ENCODE measurements around the gene ZBTB20. TPM values are rescaled to one million over a fixed set of nuclear protein-coding genes. Genes with fewer than 3 reads are reported as not detected.
A peak's percentile ranks its signal among the peaks of the same experiment; 100 is the strongest.

Gene ZBTB20
- total and polyA plus RNA-seq, 2 experiments from 2014 or later, result 15.7 to 37.3 TPM

DNA sequence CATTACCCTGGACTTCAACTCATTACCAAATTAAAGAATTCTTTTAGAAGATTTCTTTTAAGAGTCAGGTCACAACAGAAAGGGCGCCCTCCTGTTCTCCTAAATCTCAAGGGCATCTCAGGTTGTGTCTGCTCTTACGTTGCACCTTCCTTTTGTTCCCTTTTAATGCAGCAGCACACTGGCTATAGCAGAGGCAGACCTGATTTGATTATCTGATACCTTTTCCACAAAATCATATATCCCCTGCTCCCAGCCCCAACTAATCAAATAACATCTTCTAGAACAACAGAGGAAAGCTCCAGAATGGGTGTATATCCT, 813.2 kb downstream of the ZBTB20 start:
- Histone ChIP-seq H3K27ac (no peak overlapping the region), H3K4me3 (no peak overlapping the region), H3K27me3 (no peaks in the 10 kb centered on the region), H3K4me1 (ENCODE audit: low read depth) (no peaks in the 10 kb centered on the region), H3K36me3 (peaks cover 3% of the 10 kb centered on the region), H3K9me3 (ENCODE audit: low read depth) (no peaks in the 10 kb centered on the region)
- no peak for DNase-seq (ENCODE audit: low read depth in 1 of 2, low spot score in 1 of 2)
- TF ChIP-seq CTCF (IDR thresholded peaks at IDR 0.05; ENCODE audit: low read depth, low read length), result no peak

DNA sequence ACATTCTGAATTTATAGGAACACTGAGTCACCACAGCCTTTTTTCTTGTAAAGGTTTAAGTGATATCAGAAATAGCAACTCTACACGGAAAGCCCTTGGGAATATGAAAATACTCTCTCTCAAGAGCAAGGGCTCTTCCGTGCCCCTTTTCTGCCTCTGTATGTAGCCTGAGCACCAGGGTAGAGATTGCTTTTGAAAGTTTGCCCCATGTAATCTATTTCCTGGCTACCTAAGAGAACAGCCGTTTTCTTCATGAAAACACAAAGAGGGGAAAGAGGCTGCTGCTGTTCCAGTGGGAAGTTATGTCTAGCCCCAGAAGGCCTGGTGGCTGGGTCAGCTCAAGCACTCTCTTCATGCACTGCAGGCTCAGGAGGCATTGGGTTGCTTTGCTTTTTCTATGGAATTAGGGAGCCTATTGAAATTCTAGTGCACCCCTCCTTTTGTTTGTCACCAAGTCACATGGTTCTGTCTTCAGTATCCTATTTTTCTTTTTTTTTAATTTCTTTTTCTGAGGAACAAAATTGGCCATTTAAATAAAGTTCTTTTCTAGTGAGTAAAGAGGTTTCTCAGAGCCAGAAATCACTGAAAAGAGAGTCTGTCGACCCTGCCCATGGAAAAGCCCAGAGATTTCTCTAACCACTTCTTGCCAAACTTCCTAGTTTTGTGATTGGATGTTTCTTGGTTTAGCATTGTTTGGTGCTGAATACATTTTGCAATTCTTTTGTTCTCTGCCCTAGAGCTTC, 813.7 kb downstream of the ZBTB20 start:
- no peaks in the 10 kb centered on the region for H3K4me1 ChIP-seq (ENCODE audit: low read depth)
- no peak overlapping the region for H3K4me3 ChIP-seq
- H3K27ac ChIP-seq, result no peak overlapping the region
- DNase-seq (ENCODE audit: low read depth in 1 of 2, low spot score in 1 of 2), result peak in 1 of 2 donors; percentile 29
- no peaks in the 10 kb centered on the region for H3K36me3 ChIP-seq
- no peaks in the 10 kb centered on the region for H3K27me3 ChIP-seq
- no peak for TF ChIP-seq CTCF (IDR thresholded peaks at IDR 0.05; ENCODE audit: low read depth, low read length)
- H3K9me3 ChIP-seq (ENCODE audit: low read depth), result no peaks in the 10 kb centered on the region

- H3K36me3 ChIP-seq, result no peaks in the 10 kb centered on the region
- H3K27ac ChIP-seq, result no peak overlapping the region
- H3K9me3 ChIP-seq (ENCODE audit: low read depth), result no peaks in the 10 kb centered on the region
- DNase-seq (ENCODE audit: low read depth in 1 of 2, low spot score in 1 of 2), result no peak
- H3K4me1 ChIP-seq (ENCODE audit: low read depth), result no peaks in the 10 kb centered on the region
- H3K27me3 ChIP-seq, result no peaks in the 10 kb centered on the region
- TF ChIP-seq CTCF (IDR thresholded peaks at IDR 0.05; ENCODE audit: low read depth, low read length), result no peak
- H3K4me3 ChIP-seq, result no peak overlapping the region
Observed at GRCh38 chr3:114332342-114333179, 814.5 kb downstream of the ZBTB20 start.

DNA sequence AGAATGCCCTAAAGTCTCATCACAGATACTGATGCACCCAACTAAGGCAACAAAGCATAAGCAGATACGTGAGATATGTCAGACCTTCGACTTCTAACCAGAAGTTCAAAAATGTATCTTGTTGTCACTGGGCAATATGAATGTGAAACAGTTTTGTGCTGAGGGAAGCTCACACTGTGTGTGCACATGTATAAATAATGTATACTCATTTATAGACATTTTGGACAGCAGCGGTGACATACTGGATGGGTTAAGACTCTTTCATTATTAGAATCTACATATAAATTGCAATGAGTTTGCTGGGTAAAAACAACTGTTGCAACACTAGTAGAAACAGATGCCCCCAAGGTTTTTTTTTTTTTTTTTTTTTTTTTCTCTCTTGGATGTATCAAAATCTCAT, 815.4 kb downstream of the ZBTB20 start:
- Histone ChIP-seq H3K9me3 (ENCODE audit: low read depth) (no peaks in the 10 kb centered on the region), H3K27ac (no peak overlapping the region), H3K4me3 (no peak overlapping the region), H3K4me1 (ENCODE audit: low read depth) (no peaks in the 10 kb centered on the region), H3K36me3 (no peaks in the 10 kb centered on the region), H3K27me3 (no peaks in the 10 kb centered on the region)
- no peak for DNase-seq (ENCODE audit: low read depth in 1 of 2, low spot score in 1 of 2)
- TF ChIP-seq CTCF (IDR thresholded peaks at IDR 0.05; ENCODE audit: low read depth, low read length), result no peak

GRCh38 chr3:114331007-114331406, 816.1 kb downstream of the ZBTB20 start:
- no peak for DNase-seq (ENCODE audit: low read depth in 1 of 2, low spot score in 1 of 2)
- TF ChIP-seq CTCF (IDR thresholded peaks at IDR 0.05; ENCODE audit: low read depth, low read length), result no peak
- Histone ChIP-seq H3K4me3 (no peak overlapping the region), H3K27me3 (no peaks in the 10 kb centered on the region), H3K36me3 (no peaks in the 10 kb centered on the region), H3K9me3 (ENCODE audit: low read depth) (no peaks in the 10 kb centered on the region), H3K27ac (no peak overlapping the region), H3K4me1 (ENCODE audit: low read depth) (no peaks in the 10 kb centered on the region)
